ENCODE measurements around the gene FOXA2.

The FOXA2 gene

GRCh38 chr20:22572023-22572422, 12.3 kb downstream of the FOXA2 start:
- no peak overlapping the region for H3K27ac Mint-ChIP-seq (ENCODE audit: low read depth)
- no peak for ATAC-seq (replicated peaks; ENCODE audit: extremely low read depth, poor library complexity, severe bottlenecking)
- H3K9me3 Mint-ChIP-seq: peaks cover 5% of the 10 kb centered on the region
- no peak for DNase-seq (ENCODE audit: low spot score in 2 of 2)
- H3K36me3 Mint-ChIP-seq (ENCODE audit: insufficient read depth): no peaks in the 10 kb centered on the region
- H3K4me3 Mint-ChIP-seq: no peak overlapping the region
- peaks cover 74% of the 10 kb centered on the region for H3K27me3 Mint-ChIP-seq
- no peaks in the 10 kb centered on the region for H3K4me1 Mint-ChIP-seq

GRCh38 chr20:22569353-22569752, 15.0 kb downstream of the FOXA2 start:
- DNase-seq (ENCODE audit: low spot score in 2 of 2) (no peak), ATAC-seq (replicated peaks; ENCODE audit: extremely low read depth, poor library complexity, severe bottlenecking) (no peak)
- Mint-ChIP-seq H3K27ac (ENCODE audit: low read depth) (no peak overlapping the region), H3K4me1 (no peaks in the 10 kb centered on the region), H3K36me3 (ENCODE audit: insufficient read depth) (no peaks in the 10 kb centered on the region), H3K4me3 (no peak overlapping the region), H3K9me3 (no peaks in the 10 kb centered on the region), H3K27me3 (peaks cover 50% of the 10 kb centered on the region)

GRCh38 chr20:22568872-22569344, 15.5 kb downstream of the FOXA2 start:
- no peak overlapping the region for H3K27ac Mint-ChIP-seq (ENCODE audit: low read depth)
- ATAC-seq (replicated peaks; ENCODE audit: extremely low read depth, poor library complexity, severe bottlenecking): no peak
- DNase-seq (ENCODE audit: low spot score in 2 of 2): no peak
- peaks cover 54% of the 10 kb centered on the region for H3K27me3 Mint-ChIP-seq
- no peaks in the 10 kb centered on the region for H3K9me3 Mint-ChIP-seq
- H3K4me3 Mint-ChIP-seq: no peak overlapping the region
- no peaks in the 10 kb centered on the region for H3K4me1 Mint-ChIP-seq
- no peaks in the 10 kb centered on the region for H3K36me3 Mint-ChIP-seq (ENCODE audit: insufficient read depth)

GRCh38 chr20:22567944-22568871, 16.2 kb downstream of the FOXA2 start:
- H3K27ac Mint-ChIP-seq (ENCODE audit: low read depth): no peak overlapping the region
- DNase-seq (ENCODE audit: low spot score in 2 of 2) (no peak), ATAC-seq (replicated peaks; ENCODE audit: extremely low read depth, poor library complexity, severe bottlenecking) (no peak)
- H3K36me3 Mint-ChIP-seq (ENCODE audit: insufficient read depth): no peaks in the 10 kb centered on the region
- H3K9me3 Mint-ChIP-seq: no peaks in the 10 kb centered on the region
- no peaks in the 10 kb centered on the region for H3K4me1 Mint-ChIP-seq
- peaks cover 61% of the 10 kb centered on the region for H3K27me3 Mint-ChIP-seq
- H3K4me3 Mint-ChIP-seq: no peak overlapping the region

DNA sequence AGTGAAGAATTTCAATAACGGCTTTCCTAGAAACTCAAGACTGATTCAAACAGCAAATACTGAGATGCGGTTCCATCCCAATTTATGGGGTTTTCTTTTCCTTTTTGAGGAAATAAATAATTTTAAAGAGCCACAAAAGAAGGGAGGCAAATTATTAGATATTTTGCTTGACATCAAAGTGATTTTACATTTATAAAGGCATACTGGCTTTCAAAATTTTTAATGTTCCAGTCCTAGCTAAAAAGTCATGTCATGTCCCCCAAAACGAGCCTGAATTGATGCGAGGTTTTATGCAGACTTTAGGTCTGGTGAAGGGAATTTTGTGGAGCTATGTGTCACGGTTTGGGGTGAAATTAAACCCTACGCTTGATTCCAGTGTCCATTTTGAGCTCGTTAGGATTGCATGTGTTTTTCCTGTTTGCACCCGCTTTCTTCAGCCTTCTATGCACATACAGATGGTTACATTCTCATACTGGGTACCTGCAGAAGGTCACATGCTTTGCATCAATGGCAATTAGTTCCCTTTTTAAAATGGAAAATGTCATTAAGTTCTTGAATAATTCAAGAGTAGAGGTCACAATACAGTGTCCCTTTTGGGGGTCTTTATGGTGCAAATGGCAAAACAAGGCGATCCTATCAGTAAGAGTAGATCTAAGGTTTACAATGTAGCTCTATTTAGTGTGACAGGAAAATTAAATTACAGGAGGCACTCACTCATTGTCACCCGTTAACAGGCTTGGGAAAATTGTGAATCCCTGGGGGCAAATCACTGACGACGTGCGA, 17.3 kb downstream of the FOXA2 start:
- Mint-ChIP-seq H3K4me1 (no peaks in the 10 kb centered on the region), H3K4me3 (no peak overlapping the region), H3K36me3 (ENCODE audit: insufficient read depth) (no peaks in the 10 kb centered on the region), H3K9me3 (no peaks in the 10 kb centered on the region), H3K27ac (ENCODE audit: low read depth) (no peak overlapping the region), H3K27me3 (peaks cover 68% of the 10 kb centered on the region)
- ATAC-seq (replicated peaks; ENCODE audit: extremely low read depth, poor library complexity, severe bottlenecking) (no peak), DNase-seq (ENCODE audit: low spot score in 2 of 2) (no peak)

DNA sequence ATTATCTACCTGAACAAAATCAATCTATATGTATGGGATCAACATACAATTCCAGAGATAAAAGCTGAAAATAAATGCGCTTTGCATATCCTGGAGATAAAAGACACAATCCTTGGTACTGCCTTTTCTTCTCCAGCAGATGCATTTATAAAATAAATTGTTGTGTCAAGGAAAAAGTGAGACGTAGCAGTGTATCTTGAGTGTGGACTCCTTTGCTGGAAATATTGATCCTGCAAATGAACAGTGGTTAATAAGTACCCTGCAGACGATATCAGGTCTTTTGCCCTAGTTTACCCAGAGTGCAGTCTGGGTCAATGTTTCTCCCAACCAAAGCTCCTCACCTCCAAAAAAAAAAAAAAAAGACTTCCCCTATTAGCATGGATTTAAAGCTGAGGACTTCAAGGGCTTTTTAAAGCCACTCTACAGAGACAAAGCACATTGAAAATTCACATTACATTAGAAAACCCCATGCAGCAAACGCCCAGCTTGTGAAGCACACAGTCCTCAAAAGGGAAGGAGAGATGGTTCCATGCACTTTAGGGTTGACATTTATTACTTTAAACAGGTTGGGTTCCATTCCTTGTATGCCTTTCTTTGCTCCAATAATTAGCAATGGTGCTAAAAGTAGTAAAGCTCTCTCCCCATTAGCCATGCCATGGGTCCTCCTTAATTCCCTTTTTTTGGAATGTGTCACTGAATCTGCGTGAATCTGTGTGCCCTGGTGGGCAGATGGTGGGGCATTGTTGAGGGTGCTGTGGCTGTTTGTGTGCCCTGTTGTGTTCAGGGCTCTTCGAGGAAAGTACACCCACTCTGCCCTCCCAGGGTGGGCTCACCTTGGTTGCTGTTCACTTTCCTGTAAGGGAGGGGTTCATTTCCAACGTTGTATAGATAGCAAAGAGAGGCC, 21.1 kb downstream of the FOXA2 start:
- DNase-seq (ENCODE audit: low spot score in 2 of 2) (no peak), ATAC-seq (replicated peaks; ENCODE audit: extremely low read depth, poor library complexity, severe bottlenecking) (no peak)
- Mint-ChIP-seq H3K27me3 (peaks cover 66% of the 10 kb centered on the region), H3K4me1 (no peaks in the 10 kb centered on the region), H3K4me3 (no peak overlapping the region), H3K27ac (ENCODE audit: low read depth) (no peak overlapping the region), H3K36me3 (ENCODE audit: insufficient read depth) (no peaks in the 10 kb centered on the region), H3K9me3 (no peaks in the 10 kb centered on the region)

DNA sequence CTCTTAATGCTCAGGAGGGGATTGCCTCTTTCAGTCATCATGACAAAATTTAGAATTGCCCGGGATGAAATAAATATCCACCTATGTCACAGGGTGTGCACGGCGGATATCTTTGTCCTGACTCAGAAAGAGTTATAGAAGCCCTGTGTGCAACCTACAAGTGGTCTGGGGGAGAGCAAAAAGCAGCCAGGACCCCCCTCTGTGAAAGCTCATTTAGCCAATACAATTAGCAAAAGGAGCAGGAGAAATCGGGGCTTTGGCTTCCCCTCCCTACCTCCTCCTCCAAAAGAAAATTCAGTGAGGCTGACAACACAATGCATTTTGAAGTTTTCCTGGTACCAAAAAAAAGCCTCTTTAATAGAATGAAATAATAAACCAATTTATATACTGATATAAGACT, 21.8 kb downstream of the FOXA2 start:
- Mint-ChIP-seq H3K4me1 (no peaks in the 10 kb centered on the region), H3K27me3 (peaks cover 59% of the 10 kb centered on the region), H3K36me3 (ENCODE audit: insufficient read depth) (no peaks in the 10 kb centered on the region), H3K9me3 (no peaks in the 10 kb centered on the region), H3K4me3 (no peak overlapping the region), H3K27ac (ENCODE audit: low read depth) (no peak overlapping the region)
- DNase-seq (ENCODE audit: low spot score in 2 of 2): no peak
- no peak for ATAC-seq (replicated peaks; ENCODE audit: extremely low read depth, poor library complexity, severe bottlenecking)

- DNase-seq (ENCODE audit: low spot score in 2 of 2) (no peak), ATAC-seq (replicated peaks; ENCODE audit: extremely low read depth, poor library complexity, severe bottlenecking) (no peak)
- Mint-ChIP-seq H3K9me3 (no peaks in the 10 kb centered on the region), H3K36me3 (ENCODE audit: insufficient read depth) (no peaks in the 10 kb centered on the region), H3K4me1 (no peaks in the 10 kb centered on the region), H3K4me3 (no peak overlapping the region), H3K27ac (ENCODE audit: low read depth) (no peak overlapping the region), H3K27me3 (peaks cover 53% of the 10 kb centered on the region)
These were observed 22.3 kb downstream of the FOXA2 start for GRCh38 chr20:22561965-22562577.

DNA sequence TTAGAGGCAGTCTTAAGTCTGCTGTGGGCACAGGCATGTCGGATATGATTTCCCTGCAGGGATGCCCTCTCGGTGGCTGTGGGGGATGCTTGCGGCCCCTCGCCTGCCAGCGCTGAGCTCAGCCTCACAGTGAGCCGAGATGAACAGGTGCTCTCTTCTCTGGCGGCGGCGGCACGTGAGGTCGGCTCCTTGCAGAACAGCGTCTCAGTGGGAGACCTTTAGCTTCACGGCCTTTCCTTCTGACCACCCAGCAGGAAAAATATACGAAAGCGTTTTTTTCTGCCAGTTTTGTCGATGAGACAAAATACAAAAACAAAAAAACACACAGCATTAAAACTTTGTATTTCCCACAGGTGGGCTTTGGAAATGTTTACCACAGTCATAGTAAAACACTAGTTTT, 23.6 kb downstream of the FOXA2 start:
- Mint-ChIP-seq H3K9me3 (peaks cover 7% of the 10 kb centered on the region), H3K27me3 (peaks cover 52% of the 10 kb centered on the region), H3K36me3 (ENCODE audit: insufficient read depth) (no peaks in the 10 kb centered on the region), H3K27ac (ENCODE audit: low read depth) (no peak overlapping the region), H3K4me3 (no peak overlapping the region), H3K4me1 (no peaks in the 10 kb centered on the region)
- DNase-seq (ENCODE audit: low spot score in 2 of 2) (no peak), ATAC-seq (replicated peaks; ENCODE audit: extremely low read depth, poor library complexity, severe bottlenecking) (no peak)

- H3K27ac Mint-ChIP-seq (ENCODE audit: low read depth): no peak overlapping the region
- H3K4me1 Mint-ChIP-seq: no peaks in the 10 kb centered on the region
- no peaks in the 10 kb centered on the region for H3K36me3 Mint-ChIP-seq (ENCODE audit: insufficient read depth)
- no peak overlapping the region for H3K4me3 Mint-ChIP-seq
- H3K27me3 Mint-ChIP-seq: peaks cover 52% of the 10 kb centered on the region
- ATAC-seq (replicated peaks; ENCODE audit: extremely low read depth, poor library complexity, severe bottlenecking) (no peak), DNase-seq (ENCODE audit: low spot score in 2 of 2) (no peak)
- H3K9me3 Mint-ChIP-seq: peaks cover 9% of the 10 kb centered on the region
These were observed 24.6 kb downstream of the FOXA2 start for GRCh38 chr20:22559711-22560318.

DNA sequence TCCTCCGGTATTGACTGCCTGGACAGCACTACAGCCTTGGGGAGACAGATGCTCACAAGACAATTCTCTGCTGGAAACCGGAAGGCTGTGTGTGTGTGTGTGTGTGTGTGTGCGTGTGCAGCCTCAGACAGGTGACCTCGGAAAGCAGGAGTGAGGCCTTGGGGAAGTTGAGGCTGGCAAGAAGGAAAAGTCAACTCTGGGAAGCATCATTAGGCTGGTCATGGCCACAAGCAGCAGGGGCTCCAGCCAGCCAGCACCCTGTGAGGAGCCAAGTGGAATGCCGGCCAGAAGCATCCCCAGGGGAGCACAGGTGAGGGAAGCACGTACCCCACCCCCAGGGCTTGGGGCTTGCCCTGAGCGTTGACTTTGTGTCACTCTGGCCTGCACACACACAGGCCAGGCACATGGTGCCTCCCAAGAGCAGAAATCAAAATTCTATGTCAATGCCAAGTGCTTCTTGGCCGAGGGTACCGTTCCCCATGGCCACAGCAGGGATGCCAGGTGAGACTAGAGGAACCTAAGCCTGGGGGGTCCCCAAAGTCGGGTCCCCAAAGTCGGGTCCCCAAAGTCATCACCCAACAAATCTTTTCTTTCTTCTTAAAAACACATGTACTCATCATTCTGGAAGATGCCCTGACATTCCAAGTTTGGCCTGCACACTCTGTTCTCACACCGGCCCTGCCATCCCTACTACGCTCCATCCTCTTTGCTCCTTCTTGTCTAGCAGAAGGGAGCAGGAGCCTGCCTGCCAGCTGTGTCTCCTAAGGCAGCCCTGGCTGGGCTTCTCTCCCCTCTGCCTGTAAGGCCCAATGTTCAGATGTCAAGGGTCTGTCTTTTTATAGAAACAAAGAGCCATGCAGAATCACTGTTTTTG, 26.7 kb downstream of the FOXA2 start:
- H3K4me1 Mint-ChIP-seq: no peaks in the 10 kb centered on the region
- no peak overlapping the region for H3K27ac Mint-ChIP-seq (ENCODE audit: low read depth)
- H3K27me3 Mint-ChIP-seq: peaks cover 33% of the 10 kb centered on the region
- DNase-seq (ENCODE audit: low spot score in 2 of 2) (no peak), ATAC-seq (replicated peaks; ENCODE audit: extremely low read depth, poor library complexity, severe bottlenecking) (no peak)
- peaks cover 24% of the 10 kb centered on the region for H3K9me3 Mint-ChIP-seq
- no peak overlapping the region for H3K4me3 Mint-ChIP-seq
- H3K36me3 Mint-ChIP-seq (ENCODE audit: insufficient read depth): no peaks in the 10 kb centered on the region
